ENCODE measurements around the gene RPL12.

DNA sequence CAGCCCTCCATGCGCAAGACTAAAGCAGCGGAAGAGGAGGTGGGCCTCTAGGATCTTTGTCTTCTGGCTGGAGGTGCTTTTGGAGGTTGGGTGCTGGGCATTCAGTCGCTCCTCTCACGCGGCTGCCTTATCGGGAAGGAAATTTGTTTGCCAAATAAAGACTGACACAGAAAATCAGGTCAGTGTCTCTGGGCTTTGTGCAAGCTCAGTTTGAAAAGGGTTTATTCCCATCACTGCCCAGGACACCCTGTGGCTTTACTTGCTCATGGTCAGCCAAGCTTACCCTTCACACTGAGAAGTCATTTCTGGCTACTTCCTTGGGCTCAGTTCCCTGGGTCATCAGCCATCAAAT lies 43.7 kb downstream of the RPL12 start:
- TF ChIP-seq EZH2 (IDR thresholded peaks at IDR 0.05; ENCODE audit: borderline replicate concordance, low read depth, low read length, severe bottlenecking) = no peak
- TF ChIP-seq, protein P1, sequence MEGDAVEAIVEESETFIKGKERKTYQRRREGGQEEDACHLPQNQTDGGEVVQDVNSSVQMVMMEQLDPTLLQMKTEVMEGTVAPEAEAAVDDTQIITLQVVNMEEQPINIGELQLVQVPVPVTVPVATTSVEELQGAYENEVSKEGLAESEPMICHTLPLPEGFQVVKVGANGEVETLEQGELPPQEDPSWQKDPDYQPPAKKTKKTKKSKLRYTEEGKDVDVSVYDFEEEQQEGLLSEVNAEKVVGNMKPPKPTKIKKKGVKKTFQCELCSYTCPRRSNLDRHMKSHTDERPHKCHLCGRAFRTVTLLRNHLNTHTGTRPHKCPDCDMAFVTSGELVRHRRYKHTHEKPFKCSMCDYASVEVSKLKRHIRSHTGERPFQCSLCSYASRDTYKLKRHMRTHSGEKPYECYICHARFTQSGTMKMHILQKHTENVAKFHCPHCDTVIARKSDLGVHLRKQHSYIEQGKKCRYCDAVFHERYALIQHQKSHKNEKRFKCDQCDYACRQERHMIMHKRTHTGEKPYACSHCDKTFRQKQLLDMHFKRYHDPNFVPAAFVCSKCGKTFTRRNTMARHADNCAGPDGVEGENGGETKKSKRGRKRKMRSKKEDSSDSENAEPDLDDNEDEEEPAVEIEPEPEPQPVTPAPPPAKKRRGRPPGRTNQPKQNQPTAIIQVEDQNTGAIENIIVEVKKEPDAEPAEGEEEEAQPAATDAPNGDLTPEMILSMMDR (IDR thresholded peaks at IDR 0.05; ENCODE audit: borderline replicate concordance, extremely low read depth, low read length, poor library complexity, severe bottlenecking) = no peak
